GM12873 (cell line): ENCODE measurements around the gene SLC2A10.
A peak's percentile ranks its signal among the peaks of the same experiment; 100 is the strongest.

Experiments
- CTCF ChIP-seq: IDR thresholded peaks from 2 replicates; pipeline ENCODE4 v1.5.1; 2012; ENCODE audit warnings: low read depth, mild to moderate bottlenecking, moderate library complexity, low read length, control low read depth; ENCODE audit not compliant: insufficient read depth; ENCODE audit errors: missing control alignments

Gene SLC2A10

DNA sequence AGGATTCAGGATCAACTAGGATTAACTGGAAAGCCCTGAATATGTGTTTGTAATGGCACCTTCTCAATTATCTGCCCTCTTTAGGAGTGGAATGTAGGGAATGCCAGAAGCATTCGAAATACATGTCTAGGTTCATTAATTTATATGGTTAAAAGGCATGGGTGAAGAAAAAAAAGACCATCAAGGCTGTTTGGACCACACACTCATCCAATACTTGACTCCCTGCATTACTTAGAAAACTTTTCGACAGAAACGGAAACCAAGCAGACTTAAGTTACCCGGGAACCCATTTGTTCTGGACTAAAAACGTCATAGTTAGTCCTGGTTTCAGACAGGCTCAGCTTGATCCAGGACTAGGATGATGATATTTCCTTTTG is 33.2 kb downstream of the SLC2A10 start:
- TF ChIP-seq CTCF: no peak

- TF ChIP-seq CTCF: no peak
Measured at GRCh38 chr20:46743088-46743487, 33.6 kb downstream of the SLC2A10 start.

DNA sequence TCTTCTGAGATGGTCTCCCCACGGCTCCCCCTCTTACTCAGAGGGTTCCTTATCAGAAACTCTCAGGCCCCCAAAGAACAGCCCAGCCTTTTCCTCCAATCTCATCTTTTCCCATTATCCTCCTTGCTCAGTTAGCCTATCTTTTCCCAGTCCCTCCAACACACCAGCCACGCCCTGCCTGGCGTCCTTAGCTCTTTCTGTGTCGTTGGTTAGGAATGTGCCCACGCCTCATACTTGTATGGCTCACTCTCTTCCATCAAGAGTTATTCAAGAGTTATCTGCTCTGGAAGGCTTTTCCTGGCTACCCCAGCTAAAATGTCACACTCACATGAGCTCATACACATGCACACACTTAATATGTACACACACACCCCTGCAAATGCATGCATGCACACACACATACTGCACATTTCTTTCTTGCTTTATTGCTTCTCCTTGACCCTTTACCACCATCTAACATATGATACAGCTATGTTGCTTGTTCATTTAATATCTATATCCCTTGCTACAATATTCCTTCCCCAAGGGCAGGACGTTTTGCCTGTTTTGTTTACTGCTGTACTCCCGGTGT is 37.6 kb downstream of the SLC2A10 start:
- no peak for TF ChIP-seq CTCF

DNA sequence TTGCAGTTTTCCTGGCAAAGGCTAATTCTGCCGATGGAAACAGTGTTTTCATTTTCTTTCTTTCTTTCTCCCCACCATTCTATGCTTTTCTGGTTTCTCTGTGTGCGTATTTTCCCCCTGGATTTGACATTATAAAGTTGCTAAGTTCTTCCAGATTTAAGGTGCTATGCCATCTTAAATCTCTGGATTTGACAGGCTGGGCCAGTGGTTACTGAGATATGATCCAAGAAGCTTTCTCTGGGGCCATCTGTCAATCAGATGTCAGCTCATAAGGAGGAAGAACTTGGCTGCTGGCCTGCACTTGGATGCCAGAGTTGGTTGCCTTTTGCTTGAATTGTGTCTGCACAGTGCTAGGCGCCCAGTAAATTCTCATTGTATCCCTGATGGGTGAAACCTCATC is 39.7 kb downstream of the SLC2A10 start:
- no peak for TF ChIP-seq CTCF

- no peak for TF ChIP-seq CTCF
Measured at GRCh38 chr20:46751856-46752255, 42.4 kb downstream of the SLC2A10 start.

DNA sequence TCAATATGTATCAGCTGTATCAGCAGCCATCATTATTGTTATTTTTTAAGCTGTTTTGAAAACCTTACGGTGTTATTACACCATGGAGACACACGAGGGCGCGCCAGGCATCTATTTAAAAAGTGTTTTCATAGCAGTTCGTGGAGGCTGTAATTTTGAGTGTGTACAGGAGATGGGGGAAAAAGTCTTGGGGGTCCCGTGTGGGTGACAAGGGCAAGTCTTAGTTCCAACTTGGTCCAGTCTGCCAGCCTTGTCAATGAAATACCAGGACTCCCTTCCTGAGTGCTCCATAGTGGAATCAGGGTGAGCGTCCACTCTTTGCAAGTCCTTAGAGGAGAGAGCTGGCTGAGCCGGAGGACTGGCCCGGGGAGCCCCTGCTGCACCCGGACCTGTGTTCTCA is 43.3 kb downstream of the SLC2A10 start:
- peak; percentile 53 for TF ChIP-seq CTCF

DNA sequence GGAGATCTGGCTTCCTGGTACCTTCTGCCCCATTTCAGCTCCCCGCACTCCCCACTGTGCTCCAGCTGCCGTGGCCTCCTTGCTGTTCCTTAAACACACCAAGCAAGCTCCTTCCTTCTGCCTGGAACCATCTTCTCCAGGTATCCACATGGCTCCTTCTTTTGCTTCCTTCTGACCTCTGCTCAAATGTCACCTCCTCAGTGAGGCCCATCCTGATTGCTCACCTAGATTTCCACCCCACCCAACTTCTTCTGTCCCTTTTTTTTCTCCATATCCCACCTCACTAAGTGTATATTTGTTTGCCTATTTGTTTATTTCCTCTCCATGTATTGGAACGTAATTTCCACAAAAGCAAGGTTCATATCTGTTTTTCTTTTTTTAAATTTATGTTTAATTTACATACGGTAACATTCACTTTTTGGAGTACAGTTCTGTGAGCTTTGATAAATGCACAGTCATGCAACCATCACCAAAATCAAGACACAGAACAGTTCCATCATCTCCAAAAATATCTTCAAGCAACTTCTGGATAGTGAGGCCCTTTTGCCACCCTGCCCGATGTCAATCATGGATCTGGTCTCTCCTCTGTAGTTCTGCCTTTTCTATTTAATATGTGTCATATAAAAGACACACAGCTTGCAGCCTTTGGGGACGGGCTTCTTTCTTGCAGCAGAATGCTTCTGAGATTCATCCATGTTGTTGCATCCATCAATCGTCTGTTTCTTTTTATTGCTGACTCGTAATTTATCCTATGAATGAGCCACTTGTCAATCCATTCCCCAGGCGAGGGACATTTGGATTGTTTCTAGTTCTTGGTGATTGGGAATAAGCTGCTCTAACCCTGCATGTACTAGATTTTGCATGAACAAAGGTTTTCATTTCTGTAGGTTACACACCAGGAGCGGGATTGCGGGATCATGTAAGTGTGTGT is 46.3 kb downstream of the SLC2A10 start:
- TF ChIP-seq CTCF: no peak
